ENCODE measurements around the gene ZNF490.

The ZNF490 gene

DNA sequence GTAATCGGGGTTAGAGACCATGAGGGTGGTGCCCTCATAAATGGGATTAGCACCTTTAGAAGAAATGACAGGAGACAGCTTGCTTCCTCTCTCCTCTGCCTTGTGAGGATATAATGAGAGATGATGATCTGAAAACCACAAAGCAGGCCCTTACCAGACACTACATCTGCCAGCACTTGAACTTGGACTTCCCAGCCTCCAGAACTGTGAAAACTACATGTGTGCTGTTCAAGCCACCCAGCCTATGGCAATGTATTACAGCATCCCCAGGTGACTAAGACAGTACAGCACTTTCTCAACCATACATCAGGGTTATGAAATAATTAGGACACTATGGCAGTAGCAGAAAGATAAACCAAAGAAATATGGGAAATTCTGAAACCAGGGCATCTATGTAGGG, 66.8 kb downstream of the ZNF490 start:
- DNase-seq (ENCODE audit: low spot score): no peak
